NT2/D1 (cell line): ENCODE results near the gene GNE.

ENCODE experiments used
- DNase-seq: peaks from one replicate; pipeline ENCODE4 v3.0.0-alpha.2; 2011; ENCODE audit warnings: low read depth, low spot score
- H3K27me3 ChIP-seq: 2 replicates; pipeline ENCODE4 v1.6.0; 2011; ENCODE audit warnings: mild to moderate bottlenecking; ENCODE audit not compliant: insufficient read length, insufficient read depth
- H3K36me3 ChIP-seq: 2 replicates; pipeline ENCODE4 v1.6.1; 2011; ENCODE audit warnings: mild to moderate bottlenecking, low read length, mixed read lengths; ENCODE audit not compliant: insufficient read depth, insufficient read length
- H3K4me1 ChIP-seq: 2 replicates; pipeline ENCODE4 v1.5.1; 2011; ENCODE audit not compliant: insufficient read depth, insufficient read length
- H3K4me3 ChIP-seq: 2 replicates; pipeline ENCODE4 v1.5.1; 2011; ENCODE audit warnings: low read depth; ENCODE audit not compliant: insufficient read length
- H3K9ac ChIP-seq: 2 replicates; pipeline ENCODE4 v1.6.0; 2011; ENCODE audit warnings: low read depth; ENCODE audit not compliant: insufficient read length
- H3K9me3 ChIP-seq: 2 replicates; pipeline ENCODE4 v1.5.1; 2011; ENCODE audit warnings: mild to moderate bottlenecking, low read length; ENCODE audit not compliant: insufficient read depth
- SUZ12 ChIP-seq: IDR thresholded peaks from 2 replicates; pipeline ENCODE4 v1.6.1; 2011; ENCODE audit not compliant: insufficient read length, insufficient read depth; ENCODE audit errors: extremely low read depth
- YY1 ChIP-seq: IDR thresholded peaks from 2 replicates; pipeline ENCODE4 v1.6.1; 2011; ENCODE audit not compliant: insufficient read length, insufficient read depth
- ZNF274 ChIP-seq: IDR thresholded peaks from 2 replicates; pipeline ENCODE4 v1.6.1; 2011; ENCODE audit warnings: mild to moderate bottlenecking, low read depth, low read length

GNE gene

DNA sequence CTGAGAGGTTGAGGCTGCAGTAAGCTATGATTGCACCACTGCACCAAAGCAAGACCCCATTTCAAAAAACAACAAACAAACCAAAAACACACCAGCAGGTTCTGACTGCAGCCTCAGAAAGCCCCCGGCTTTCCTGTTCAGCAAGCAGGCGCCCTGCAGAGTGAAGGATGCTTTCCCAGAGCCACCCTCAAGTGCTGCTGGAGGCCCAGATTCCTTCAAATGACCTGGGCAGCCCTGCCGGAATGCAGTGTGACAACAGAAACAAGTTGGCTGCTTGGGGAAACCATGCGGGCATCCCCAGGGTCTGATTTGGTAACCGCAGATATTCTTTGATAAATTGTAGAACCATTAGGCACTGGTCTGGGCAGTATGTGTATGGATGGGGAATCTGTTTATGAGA is 35.7 kb upstream of the GNE start:
- H3K9me3 ChIP-seq: no peaks in the 10 kb centered on the region
- H3K4me3 ChIP-seq: no peak overlapping the region
- no peak for DNase-seq
- TF ChIP-seq YY1 (no peak), SUZ12 (no peak), ZNF274 (no peak)
- no peak overlapping the region for H3K9ac ChIP-seq
- no peaks in the 10 kb centered on the region for H3K36me3 ChIP-seq
- peaks cover 3% of the 10 kb centered on the region for H3K4me1 ChIP-seq
- H3K27me3 ChIP-seq: no peaks in the 10 kb centered on the region

- Histone ChIP-seq H3K4me3 (no peak overlapping the region), H3K9me3 (no peaks in the 10 kb centered on the region), H3K9ac (no peak overlapping the region), H3K36me3 (no peaks in the 10 kb centered on the region), H3K4me1 (peaks cover 10% of the 10 kb centered on the region), H3K27me3 (no peaks in the 10 kb centered on the region)
- no peak for TF ChIP-seq ZNF274
- no peak for TF ChIP-seq SUZ12
- no peak for TF ChIP-seq YY1
- no peak for DNase-seq
Observed at GRCh38 chr9:36293171-36293570, 34.9 kb upstream of the GNE start.

GRCh38 chr9:36292641-36293040 is 34.4 kb upstream of the GNE start:
- Histone ChIP-seq H3K9ac (no peak overlapping the region), H3K4me3 (no peak overlapping the region), H3K36me3 (no peaks in the 10 kb centered on the region), H3K9me3 (no peaks in the 10 kb centered on the region), H3K27me3 (no peaks in the 10 kb centered on the region), H3K4me1 (peaks cover 10% of the 10 kb centered on the region)
- no peak for TF ChIP-seq ZNF274
- no peak for TF ChIP-seq YY1
- TF ChIP-seq SUZ12: no peak
- DNase-seq: no peak

DNA sequence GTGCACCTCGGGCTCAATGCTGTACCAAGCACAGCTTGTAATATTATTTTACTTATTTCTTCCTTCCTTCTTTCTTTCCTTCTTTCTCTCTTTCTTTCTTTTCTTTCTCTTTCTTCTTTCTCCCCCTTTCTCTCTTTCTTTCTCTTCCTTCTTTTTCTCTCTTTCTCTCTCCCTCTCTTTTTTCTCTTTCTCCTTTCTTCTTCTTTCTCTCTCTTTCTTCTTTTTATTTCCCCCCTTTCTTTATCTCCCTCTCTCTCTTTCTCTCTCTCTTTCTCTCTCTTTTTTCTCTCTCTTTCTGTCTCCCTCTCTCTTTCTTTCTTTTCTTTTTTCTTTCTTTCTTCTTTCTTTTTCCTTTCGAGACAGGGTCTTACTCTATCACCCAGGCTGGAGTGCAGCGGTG is 32.7 kb upstream of the GNE start:
- no peak for TF ChIP-seq SUZ12
- no peak for TF ChIP-seq ZNF274
- no peak for TF ChIP-seq YY1
- Histone ChIP-seq H3K9ac (no peak overlapping the region), H3K27me3 (no peaks in the 10 kb centered on the region), H3K4me3 (no peak overlapping the region), H3K4me1 (peaks cover 10% of the 10 kb centered on the region), H3K9me3 (no peaks in the 10 kb centered on the region), H3K36me3 (no peaks in the 10 kb centered on the region)
- DNase-seq: no peak

DNA sequence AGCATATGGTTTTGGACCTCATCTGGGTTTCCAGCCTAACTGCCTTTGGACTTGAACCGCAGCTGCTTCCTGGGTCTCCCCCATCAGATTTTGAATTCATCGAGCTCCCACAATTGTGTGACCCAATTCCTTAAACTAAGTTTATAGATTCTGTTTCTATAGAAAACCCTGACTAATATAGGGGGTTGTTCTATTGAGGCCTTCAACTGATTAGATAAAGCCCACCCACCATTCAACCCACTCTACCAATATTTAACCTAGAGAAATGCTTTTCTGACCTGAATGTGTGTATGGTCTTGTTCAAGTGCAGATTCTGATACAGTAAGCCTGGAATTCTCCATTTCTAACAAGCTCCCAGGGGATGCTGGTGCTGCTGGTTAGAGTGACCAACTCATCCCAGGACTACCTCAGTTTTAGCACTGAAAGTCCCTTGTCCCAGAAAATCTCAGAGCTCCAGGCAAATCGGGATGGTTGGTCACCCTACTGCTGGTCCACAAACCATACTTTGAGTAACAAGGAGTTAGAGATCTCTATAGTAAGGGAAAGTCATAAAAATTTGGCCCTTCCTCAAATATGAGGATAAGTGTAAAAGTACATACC is 31.7 kb upstream of the GNE start:
- Histone ChIP-seq H3K4me1 (peaks cover 10% of the 10 kb centered on the region), H3K9me3 (no peaks in the 10 kb centered on the region), H3K27me3 (no peaks in the 10 kb centered on the region), H3K4me3 (no peak overlapping the region), H3K36me3 (no peaks in the 10 kb centered on the region), H3K9ac (no peak overlapping the region)
- DNase-seq: no peak
- TF ChIP-seq SUZ12 (no peak), YY1 (no peak), ZNF274 (no peak)

- DNase-seq: no peak
- no peaks in the 10 kb centered on the region for H3K27me3 ChIP-seq
- no peaks in the 10 kb centered on the region for H3K9me3 ChIP-seq
- H3K4me3 ChIP-seq: no peak overlapping the region
- TF ChIP-seq ZNF274 (no peak), YY1 (no peak), SUZ12 (no peak)
- H3K9ac ChIP-seq: peak overlapping the region; percentile 6
- no peaks in the 10 kb centered on the region for H3K36me3 ChIP-seq
- peaks cover 10% of the 10 kb centered on the region for H3K4me1 ChIP-seq
Observed at GRCh38 chr9:36288070-36288469, 29.8 kb upstream of the GNE start.

DNA sequence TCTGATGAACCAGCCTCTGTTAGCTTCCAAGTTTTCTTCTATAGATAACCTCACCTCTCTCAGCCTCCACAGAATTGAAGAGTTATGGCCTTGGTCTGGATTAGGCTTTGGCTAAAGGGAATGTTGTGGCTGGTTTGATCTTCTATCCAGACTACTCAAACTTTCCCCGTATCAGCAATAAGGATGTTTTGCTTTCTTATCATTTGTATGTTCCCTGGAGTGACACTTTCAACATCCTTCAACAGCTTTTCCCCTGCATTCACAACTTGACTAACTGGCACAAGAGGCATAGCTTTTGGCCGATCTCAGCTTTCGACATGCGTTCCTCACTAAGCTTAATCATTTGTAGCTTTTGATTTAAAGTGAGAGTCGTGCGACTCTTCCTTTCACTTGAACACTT is 28.1 kb upstream of the GNE start:
- H3K27me3 ChIP-seq: no peaks in the 10 kb centered on the region
- no peak overlapping the region for H3K9ac ChIP-seq
- no peak for DNase-seq
- H3K4me3 ChIP-seq: no peak overlapping the region
- TF ChIP-seq ZNF274: no peak
- TF ChIP-seq YY1: no peak
- no peak for TF ChIP-seq SUZ12
- H3K36me3 ChIP-seq: no peaks in the 10 kb centered on the region
- H3K4me1 ChIP-seq: peaks cover 7% of the 10 kb centered on the region
- no peaks in the 10 kb centered on the region for H3K9me3 ChIP-seq
